ENCODE results near the gene NUCB2. TPM values are rescaled to one million over a fixed set of nuclear protein-coding genes. Genes with fewer than 3 reads are reported as not detected.

Gene NUCB2
- total RNA-seq, 1 experiment from 2014 or later, result 72.7 TPM

GRCh38 chr11:17379383-17380180 is 103.0 kb downstream of the NUCB2 start:
- no peak for DNase-seq (ENCODE audit: extremely low read depth, low read depth)

DNA sequence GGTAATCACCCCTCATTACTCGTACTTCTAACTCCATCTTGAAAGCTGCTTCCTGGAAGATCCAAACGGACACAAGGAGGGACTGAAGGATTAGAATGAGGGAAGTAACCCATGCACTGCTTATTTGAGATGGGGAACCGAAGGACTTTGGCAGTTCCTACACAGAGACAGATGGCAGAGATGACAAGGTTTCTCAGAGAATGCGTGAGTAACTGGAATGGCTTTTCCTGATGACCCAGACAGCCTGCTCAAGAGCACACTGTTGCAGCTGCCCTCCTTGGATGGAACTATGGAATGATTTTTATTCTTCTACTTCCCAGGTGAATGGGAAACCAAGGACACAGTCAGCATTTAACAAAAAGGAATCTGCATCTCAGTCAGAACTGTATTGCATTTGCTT is 104.6 kb downstream of the NUCB2 start:
- no peak for DNase-seq (ENCODE audit: extremely low read depth, low read depth)

Other genes starting within 250 kb of the NUCB2 start
- gene RPS13, start 199.1 kb upstream of the NUCB2 start, total RNA-seq (2014; rRNA removed; shearing (Covaris generic)), result 2,341 and 2,457 TPM in 2 replicates
- gene PIK3C2A, start 68.8 kb upstream of the NUCB2 start, total RNA-seq (2014; rRNA removed; shearing (Covaris generic)), result 29.3 and 37.3 TPM in 2 replicates
- gene NCR3LG1, start 75.1 kb downstream of the NUCB2 start, total RNA-seq (2014; rRNA removed; shearing (Covaris generic)), result 9.8 and 11.6 TPM in 2 replicates
- 0.74 and 0.81 TPM in 2 replicates for gene KCNJ11, start 111.9 kb downstream of the NUCB2 start, total RNA-seq (2014; rRNA removed; shearing (Covaris generic))
- gene ABCC8, start 200.1 kb downstream of the NUCB2 start, total RNA-seq (2014; rRNA removed; shearing (Covaris generic)), result not detected in 2 replicates